Stimulated activated memory B cell treated with anti-CD40 and anti-IgM and Interleukin-4, amounts not matched to agents 10 μg/mL and 1 μg/mL and 100 μg/mL, for 72 hours (primary cell): ENCODE data around the gene C1orf198.

Source experiments
- ATAC-seq: fragments of 150-1000 bp; cut with Tn5 transposase; 2 replicates; pipeline ENCODE4 v1.10.0; 2021
- H3K27ac Mint-ChIP-seq: one replicate; pipeline ENCODE4 v1.8.0; 2022; ENCODE audit warnings: mild to moderate bottlenecking, mixed read lengths
- H3K27me3 Mint-ChIP-seq: one replicate; pipeline ENCODE4 v1.8.0; 2022; ENCODE audit warnings: mixed read lengths
- H3K36me3 Mint-ChIP-seq: one replicate; pipeline ENCODE4 v1.8.0; 2022; ENCODE audit warnings: mixed read lengths
- H3K4me1 Mint-ChIP-seq: one replicate; pipeline ENCODE4 v1.8.0; 2022; ENCODE audit warnings: mixed read lengths
- H3K4me3 Mint-ChIP-seq: one replicate; pipeline ENCODE4 v1.8.0; 2022; ENCODE audit warnings: mild to moderate bottlenecking, moderate library complexity, mixed read lengths
- H3K9me3 Mint-ChIP-seq: one replicate; pipeline ENCODE4 v1.8.0; 2022; ENCODE audit warnings: mixed read lengths

C1orf198 gene

DNA sequence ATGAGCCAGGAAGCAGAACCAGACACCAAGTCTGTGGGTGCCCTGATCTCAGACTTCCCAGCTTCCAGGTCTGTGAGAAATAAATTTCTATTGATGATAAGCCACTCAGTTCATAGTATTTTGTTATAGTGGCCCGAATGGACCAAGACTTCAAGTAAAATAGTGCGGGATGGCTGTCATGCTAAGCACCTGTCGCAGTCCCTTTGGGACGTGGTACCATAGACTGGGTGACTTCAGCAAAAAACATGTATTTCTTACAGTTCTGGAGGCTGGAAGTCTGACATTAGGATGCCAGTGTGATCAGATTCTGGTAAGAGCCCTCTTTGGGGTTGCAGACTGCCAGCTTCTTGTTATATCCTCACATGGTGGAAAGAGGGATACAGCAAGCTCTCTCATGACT, 2.6 kb upstream of the C1orf198 start:
- H3K36me3 Mint-ChIP-seq: no peaks in the 10 kb centered on the region
- peaks cover 21% of the 10 kb centered on the region for H3K4me1 Mint-ChIP-seq
- peaks cover 5% of the 10 kb centered on the region for H3K27me3 Mint-ChIP-seq
- H3K4me3 Mint-ChIP-seq: no peak overlapping the region
- no peak for ATAC-seq
- no peaks in the 10 kb centered on the region for H3K9me3 Mint-ChIP-seq
- no peak overlapping the region for H3K27ac Mint-ChIP-seq

DNA sequence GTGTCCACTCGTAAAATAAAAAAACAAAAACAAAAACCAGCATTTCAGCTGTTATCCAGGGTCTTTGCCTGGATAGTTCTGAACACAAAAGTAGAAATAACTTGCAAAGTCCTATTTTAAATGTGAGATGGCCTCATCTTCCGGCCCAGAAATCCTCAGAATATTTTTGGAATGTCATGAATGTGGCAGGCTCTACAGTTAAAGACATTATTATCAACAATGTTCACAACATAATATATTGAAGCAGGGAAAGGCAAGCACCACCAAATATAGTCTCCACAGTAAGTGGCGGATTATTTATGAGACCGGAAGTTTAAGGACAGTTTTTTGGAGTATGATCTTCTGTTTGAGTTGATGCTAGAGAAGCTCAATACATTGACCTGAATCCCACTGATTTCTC, 1.2 kb upstream of the C1orf198 start:
- peaks cover 21% of the 10 kb centered on the region for H3K4me1 Mint-ChIP-seq
- H3K36me3 Mint-ChIP-seq: no peaks in the 10 kb centered on the region
- H3K27me3 Mint-ChIP-seq: no peaks in the 10 kb centered on the region
- no peak for ATAC-seq
- H3K4me3 Mint-ChIP-seq: peak overlapping the region; percentile 39
- H3K9me3 Mint-ChIP-seq: no peaks in the 10 kb centered on the region
- H3K27ac Mint-ChIP-seq: no peak overlapping the region

DNA sequence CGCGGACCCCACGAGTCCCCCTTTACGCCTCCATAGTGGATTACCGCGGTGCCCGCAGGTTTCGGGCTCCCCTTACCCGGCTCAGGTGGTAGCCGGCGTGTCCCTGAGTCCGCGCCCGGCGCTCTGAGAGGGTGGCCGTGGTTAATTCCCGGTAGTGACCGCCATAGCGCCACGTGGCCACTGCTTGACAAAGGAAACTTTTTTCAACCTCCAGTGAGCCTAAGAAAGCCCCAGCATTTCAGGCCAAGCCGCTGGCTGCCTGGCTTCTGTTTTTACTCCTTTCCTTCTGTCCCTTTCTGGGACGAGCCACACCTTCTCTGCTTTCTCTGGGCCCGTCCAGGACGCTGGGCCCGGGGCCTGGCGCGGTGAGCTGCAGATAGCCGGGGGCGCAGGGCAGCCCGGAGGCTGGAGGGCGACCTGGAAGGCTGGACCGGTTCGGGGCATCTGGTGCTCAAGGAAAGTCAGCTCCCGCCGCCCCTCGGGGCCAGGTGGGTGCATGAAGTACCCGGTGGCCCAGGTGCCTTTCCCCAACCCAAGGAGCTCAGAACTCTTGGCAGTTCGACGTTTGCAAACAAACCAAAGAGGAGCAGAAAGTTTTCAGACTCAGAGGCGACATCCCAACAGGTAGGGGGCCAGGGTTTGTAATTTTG, 540 bp upstream of the C1orf198 start:
- Mint-ChIP-seq H3K27ac (peak overlapping the region; percentile 85), H3K4me1 (peaks cover 21% of the 10 kb centered on the region), H3K27me3 (no peaks in the 10 kb centered on the region), H3K9me3 (no peaks in the 10 kb centered on the region), H3K4me3 (peak overlapping the region; percentile 91), H3K36me3 (no peaks in the 10 kb centered on the region)
- peak; percentile 67 for ATAC-seq

DNA sequence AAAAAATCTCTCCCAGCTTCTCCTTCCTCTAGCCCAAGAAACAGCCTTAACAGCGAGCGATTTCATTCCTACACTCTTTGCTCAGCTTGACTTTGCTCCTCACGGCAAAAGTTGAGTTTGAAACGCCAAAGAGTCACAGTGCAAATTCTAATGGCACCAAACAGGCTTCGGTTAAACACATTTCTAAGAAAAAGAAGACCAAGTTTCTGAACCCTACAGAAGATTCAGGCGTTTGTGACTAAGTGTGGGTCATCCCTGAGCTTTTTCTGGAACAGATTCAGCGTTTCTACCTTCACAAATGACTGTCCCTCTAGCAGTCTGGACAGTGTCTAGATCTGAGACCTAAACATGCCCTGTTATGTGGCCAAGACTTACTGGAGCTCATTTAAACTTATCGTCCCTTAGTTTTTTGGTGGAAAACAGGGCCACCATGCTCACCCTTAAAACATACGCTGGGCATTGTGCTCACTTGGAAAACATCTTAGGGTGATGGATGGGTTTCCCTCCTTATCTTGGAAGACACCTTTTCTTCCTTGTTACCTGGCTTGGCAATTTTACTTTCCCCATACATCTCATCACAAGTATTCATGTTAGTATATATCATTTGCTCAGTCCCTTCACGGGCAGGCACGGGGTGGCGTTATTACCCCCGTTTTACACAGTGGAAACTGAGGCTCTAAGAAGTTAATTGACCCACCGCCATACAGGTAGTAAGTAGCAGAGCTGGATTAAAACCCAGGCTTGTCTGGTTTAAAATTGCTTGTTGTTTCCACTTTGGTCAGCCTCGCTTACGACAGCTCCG, 1.0 kb downstream of the C1orf198 start:
- Mint-ChIP-seq H3K36me3 (no peaks in the 10 kb centered on the region), H3K4me3 (peak overlapping the region; percentile 91), H3K4me1 (peaks cover 35% of the 10 kb centered on the region), H3K9me3 (no peaks in the 10 kb centered on the region), H3K27ac (peak overlapping the region; percentile 85), H3K27me3 (no peaks in the 10 kb centered on the region)
- ATAC-seq: no peak

DNA sequence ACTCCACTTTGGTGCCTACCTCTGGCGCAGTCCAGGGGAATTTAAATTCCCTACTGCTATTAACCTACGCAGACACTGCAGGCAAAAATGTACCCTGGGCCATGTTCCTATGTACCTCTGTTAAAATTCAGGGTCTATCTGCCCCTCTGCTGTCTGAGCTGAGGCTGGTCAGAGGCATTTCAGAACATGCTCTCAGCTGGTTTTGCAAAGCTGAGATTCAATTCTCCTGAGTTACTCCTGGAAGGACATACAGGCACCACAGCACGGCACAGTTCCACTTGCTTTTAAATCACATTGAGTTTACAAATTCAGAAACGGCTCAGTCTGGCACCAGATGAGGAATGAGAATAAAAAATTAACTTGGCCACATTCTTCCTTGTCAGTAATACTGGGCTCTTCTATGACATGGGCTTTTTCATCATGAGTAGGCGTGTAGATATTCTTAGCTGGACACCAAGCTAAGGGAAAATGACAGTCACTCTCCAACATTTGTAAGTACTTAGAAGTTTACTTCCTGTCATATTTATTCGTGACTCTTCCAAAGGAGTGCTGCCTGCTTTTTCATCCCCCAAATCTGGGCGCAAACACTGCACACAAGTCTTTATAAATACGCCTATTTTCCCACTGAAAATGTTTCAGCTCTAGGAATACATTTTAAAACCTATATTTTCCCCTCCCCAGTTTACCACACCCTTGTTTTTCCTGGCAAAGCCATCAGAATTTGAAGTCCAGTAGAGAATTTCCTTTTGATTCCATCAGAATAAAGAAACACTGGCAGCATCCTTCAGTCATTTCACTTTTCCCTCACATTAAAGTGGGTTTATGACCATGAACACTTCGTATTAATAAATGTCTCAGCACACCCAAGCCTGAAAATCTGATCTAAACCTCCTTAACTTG, 1.9 kb downstream of the C1orf198 start:
- Mint-ChIP-seq H3K4me3 (no peak overlapping the region), H3K27ac (no peak overlapping the region), H3K9me3 (no peaks in the 10 kb centered on the region), H3K4me1 (peaks cover 36% of the 10 kb centered on the region), H3K27me3 (no peaks in the 10 kb centered on the region), H3K36me3 (no peaks in the 10 kb centered on the region)
- no peak for ATAC-seq

DNA sequence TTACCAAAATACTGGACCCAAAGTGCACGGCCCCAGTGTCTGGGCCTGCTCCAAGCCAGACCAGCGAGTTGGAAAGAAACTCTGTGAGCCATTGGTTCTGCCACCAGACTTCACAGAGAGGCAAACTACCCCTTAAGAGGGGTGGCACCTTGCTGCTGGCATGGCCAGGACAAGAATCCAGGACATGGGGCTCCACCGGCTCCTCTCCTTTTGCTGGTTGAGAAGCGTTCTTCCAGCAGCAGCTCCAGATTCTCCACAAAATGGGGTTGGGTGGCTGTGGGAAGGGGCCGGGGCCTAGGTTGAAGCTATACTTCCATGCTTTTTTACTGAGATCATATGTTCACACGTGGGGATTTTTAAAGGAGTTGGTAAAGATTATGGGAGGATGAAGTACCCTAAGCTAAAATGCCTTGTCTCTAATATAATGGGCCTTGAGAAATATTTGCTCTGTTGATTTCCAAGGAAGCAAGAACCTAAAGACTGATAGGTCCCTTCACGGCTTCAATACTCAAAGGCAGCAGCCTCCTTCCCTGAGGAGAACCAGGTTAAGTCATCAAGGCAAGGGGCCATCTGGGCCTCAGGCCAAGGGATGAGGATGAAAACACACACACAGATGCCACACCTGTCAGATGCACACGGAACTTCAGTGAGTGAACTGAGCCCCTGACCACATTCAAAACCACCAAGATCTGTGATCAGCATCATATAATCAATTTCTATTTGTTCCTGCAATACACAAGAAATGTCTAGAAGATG, 3.1 kb downstream of the C1orf198 start:
- no peak for ATAC-seq
- no peak overlapping the region for H3K4me3 Mint-ChIP-seq
- H3K4me1 Mint-ChIP-seq: peaks cover 36% of the 10 kb centered on the region
- H3K27me3 Mint-ChIP-seq: no peaks in the 10 kb centered on the region
- no peaks in the 10 kb centered on the region for H3K36me3 Mint-ChIP-seq
- H3K27ac Mint-ChIP-seq: no peak overlapping the region
- H3K9me3 Mint-ChIP-seq: no peaks in the 10 kb centered on the region

DNA sequence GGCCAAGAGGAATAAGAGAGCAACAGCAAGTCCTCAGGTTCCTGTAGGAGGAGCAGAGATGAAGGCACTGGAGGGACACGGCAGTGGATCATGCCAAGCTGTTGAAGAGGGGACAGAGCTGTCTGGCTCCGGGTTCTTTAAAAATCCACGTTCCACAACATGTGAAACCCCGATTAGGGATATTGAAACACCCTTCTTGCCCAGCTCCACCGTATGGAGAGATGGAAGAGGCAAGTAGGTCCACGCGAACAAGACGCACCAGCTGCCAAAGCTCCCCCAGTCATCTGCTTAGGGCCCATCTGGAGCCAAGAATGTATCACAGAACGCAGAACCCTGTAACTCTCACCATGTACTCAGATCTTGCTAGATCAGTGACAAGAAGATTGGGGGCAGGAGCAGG, 3.9 kb downstream of the C1orf198 start:
- ATAC-seq: no peak
- H3K4me1 Mint-ChIP-seq: peaks cover 36% of the 10 kb centered on the region
- H3K4me3 Mint-ChIP-seq: no peak overlapping the region
- no peak overlapping the region for H3K27ac Mint-ChIP-seq
- H3K36me3 Mint-ChIP-seq: no peaks in the 10 kb centered on the region
- no peaks in the 10 kb centered on the region for H3K9me3 Mint-ChIP-seq
- H3K27me3 Mint-ChIP-seq: no peaks in the 10 kb centered on the region

DNA sequence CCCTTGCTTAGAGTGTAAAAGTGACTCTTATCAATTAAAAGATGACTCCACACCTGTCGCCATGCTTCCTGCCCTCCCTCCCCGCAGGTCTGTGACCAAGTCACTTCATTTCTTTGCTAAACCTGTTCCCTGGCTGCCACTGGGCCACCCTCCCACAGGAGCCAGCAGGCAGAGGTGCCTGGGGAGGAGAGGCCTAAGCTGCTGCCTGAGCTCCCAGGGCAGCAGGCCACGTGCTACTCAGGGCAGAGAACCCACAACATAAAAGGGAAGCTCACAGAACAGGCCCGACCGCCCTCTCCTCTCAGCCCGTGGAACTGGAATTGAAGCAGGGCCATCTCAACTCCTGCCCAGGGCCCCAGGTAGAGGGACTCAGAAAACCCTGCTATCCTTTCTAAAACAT, 4.9 kb downstream of the C1orf198 start:
- peak overlapping the region; percentile 78 for H3K27ac Mint-ChIP-seq
- H3K9me3 Mint-ChIP-seq: no peaks in the 10 kb centered on the region

DNA sequence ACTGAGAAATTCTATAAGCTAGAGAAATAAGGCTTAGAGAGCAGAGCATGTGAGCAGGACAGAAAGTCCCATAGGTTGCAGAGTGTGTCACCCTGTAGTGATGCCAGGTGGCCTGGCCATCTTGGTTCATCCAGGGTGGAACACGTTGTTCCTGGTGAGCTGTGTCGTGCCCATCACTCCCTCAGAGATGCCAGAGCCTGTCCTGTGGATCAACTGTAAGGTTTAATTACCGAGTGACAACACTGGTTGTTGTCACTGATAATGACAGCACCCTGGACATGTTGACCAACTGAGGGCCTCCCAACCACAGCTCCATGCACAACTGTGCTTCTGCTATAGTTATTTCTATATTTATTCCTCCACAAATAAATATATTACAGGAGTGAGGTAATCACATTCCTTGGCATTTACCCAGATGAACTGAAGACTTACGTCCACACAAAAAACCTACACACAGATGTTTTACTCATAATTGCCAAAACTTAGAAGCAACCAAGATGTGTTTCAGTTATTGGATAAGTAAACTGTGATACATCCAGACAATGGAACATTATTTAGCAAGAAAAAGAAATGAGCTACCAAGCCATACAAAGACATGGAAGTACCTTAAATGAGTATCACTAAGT, 6.2 kb downstream of the C1orf198 start:
- Mint-ChIP-seq H3K4me3 (no peak overlapping the region), H3K9me3 (no peaks in the 10 kb centered on the region), H3K36me3 (no peaks in the 10 kb centered on the region), H3K4me1 (peaks cover 21% of the 10 kb centered on the region), H3K27ac (no peak overlapping the region), H3K27me3 (no peaks in the 10 kb centered on the region)
- ATAC-seq: no peak

More for the DNA sequence above, 4.9 kb downstream of the C1orf198 start:
- ATAC-seq: no peak
- H3K4me1 Mint-ChIP-seq: peaks cover 28% of the 10 kb centered on the region
- H3K27me3 Mint-ChIP-seq: no peaks in the 10 kb centered on the region
- no peak overlapping the region for H3K4me3 Mint-ChIP-seq
- H3K36me3 Mint-ChIP-seq: no peaks in the 10 kb centered on the region

DNA sequence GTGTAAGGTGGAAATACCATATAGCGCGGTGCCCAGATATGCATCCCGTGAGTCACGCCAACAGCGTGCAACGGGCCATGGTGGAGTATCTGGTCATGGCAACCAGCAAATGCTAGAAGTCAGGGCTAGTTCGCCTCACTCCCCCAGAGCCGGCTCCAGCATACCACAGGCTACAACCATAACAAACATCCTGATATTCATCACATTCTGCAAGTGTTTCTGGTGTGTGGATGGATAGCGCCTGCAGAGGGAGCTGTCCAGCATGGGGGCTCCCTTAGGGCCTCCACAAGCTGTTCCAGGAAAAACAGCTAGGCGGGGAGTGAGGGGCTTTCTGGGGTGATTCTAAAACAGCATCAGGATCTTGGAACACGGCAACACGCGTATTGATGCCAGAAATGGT, 6.8 kb downstream of the C1orf198 start:
- Mint-ChIP-seq H3K9me3 (no peaks in the 10 kb centered on the region), H3K4me3 (no peak overlapping the region), H3K27me3 (no peaks in the 10 kb centered on the region), H3K36me3 (no peaks in the 10 kb centered on the region), H3K27ac (no peak overlapping the region), H3K4me1 (peaks cover 15% of the 10 kb centered on the region)
- ATAC-seq: no peak

DNA sequence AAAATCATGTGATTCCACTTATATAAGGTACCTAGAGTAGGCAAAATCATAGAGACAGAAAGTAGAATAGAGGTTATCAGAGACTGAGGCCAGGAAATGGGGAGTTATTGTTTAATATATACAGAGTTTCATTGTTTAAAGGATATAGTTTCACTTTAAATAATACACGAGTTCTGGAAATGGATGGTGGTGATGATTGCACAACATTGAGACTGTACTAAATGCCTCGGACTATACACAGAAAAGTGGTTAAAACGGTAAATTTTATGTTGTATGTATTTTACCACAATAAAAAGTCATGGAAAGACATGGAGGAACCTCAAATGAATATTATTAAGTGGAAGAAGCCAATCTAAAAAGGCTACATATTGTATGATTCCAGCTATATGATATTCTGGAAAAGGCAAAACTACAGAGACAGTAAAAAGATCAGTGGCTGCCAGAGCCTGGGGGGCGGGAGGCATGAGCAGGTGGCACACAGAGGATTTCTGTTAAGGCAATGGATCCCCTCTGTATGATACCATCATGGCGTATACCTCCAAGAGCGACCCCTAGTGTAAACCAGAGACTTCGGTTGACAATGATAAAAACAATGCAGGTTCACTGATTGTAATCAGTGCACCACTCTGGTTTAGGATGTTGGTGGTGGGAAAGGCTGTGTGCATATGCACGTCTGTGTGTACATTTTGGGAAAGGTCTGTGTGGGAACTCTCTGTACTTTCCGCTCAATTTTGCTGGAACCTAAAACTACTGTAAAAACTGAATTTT, 7.5 kb downstream of the C1orf198 start:
- H3K27me3 Mint-ChIP-seq: no peaks in the 10 kb centered on the region

DNA sequence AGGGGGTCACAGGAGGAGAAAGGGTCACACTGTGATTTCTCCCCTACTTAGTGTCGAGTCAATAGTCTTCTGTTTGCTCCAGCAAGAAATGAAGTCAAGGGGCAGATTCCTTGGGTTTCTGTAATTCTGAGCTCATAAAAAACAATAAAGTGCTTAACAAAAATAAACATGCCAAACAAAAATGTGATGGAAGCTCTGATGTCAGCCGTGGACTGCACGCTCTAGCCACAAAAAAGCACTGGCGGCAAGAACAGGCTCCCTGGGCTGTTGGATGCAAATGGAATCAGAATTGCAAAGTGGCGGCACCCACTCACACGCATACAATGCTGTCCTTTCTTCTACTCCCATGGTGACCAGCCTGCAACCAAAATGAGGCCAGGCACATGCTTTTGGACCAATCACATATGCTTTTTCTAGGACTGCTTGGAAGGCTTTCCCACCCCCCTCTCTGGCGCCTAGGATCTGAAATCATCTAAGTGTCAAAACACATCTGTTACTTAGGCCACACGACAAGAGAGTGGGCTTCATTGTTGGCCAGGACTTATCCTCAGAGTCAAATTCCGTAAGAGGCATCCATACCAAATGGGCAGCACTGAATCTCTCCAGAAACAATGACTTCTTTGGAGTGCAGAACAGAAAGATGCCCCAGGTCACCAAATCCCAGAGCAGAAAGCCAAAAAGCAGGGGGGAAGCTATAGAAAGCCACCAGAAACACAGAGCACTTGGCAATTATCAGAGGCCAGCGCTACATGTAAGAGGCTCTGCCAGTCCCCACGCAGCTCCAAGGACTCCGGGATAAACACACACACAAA, 9.2 kb downstream of the C1orf198 start:
- Mint-ChIP-seq H3K27ac (no peak overlapping the region), H3K9me3 (no peaks in the 10 kb centered on the region)
- no peak for ATAC-seq

More for the DNA sequence above, 7.5 kb downstream of the C1orf198 start:
- H3K9me3 Mint-ChIP-seq: no peaks in the 10 kb centered on the region
- H3K36me3 Mint-ChIP-seq: no peaks in the 10 kb centered on the region
- no peak overlapping the region for H3K27ac Mint-ChIP-seq
- peaks cover 15% of the 10 kb centered on the region for H3K4me1 Mint-ChIP-seq
- ATAC-seq: no peak
- H3K4me3 Mint-ChIP-seq: no peak overlapping the region

DNA sequence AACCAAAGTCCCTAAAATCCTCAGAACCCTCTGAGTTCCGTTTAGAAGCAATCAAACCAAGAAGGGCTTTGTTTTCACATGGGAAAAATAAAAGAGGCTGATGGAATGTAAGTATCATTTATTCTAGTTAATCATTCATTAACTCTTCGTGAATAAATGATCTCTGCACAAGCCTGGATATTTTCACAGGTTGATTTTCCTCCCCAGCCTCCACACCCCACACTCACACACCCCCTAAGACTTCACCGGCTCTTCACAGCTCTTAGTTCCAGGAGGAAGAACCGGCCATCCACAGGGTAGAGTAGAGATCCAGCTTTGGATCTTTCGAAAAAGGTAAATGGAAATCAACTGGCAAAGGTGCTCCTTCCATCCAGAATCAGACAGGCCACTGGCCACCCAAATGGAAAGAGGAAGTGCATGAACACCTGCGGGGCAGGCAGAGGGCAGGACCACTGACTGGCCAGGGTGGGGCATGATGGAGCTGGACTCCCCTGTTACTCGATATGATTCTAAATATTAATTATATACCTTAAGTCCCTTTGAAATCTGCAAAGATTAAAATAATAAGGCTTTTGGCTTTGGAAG, 10.0 kb downstream of the C1orf198 start:
- no peak overlapping the region for H3K4me3 Mint-ChIP-seq
- H3K36me3 Mint-ChIP-seq: peaks cover 15% of the 10 kb centered on the region
- no peak for ATAC-seq
- peaks cover 12% of the 10 kb centered on the region for H3K4me1 Mint-ChIP-seq
- H3K9me3 Mint-ChIP-seq: no peaks in the 10 kb centered on the region
- no peaks in the 10 kb centered on the region for H3K27me3 Mint-ChIP-seq
- H3K27ac Mint-ChIP-seq: no peak overlapping the region

More for the DNA sequence above, 9.2 kb downstream of the C1orf198 start:
- Mint-ChIP-seq H3K27me3 (no peaks in the 10 kb centered on the region), H3K36me3 (peaks cover 11% of the 10 kb centered on the region), H3K4me1 (peaks cover 15% of the 10 kb centered on the region), H3K4me3 (no peak overlapping the region)
